CD4-positive, alpha-beta T cell treated with Interleukin-4 for 4 hours (primary cell): ENCODE results near the gene PASK.
"Not testable (repeated sequence)": the region's sequence is repeated elsewhere in the genome, so short reads cannot be mapped to it uniquely, and the experiment has no call there.

Source experiments
- DNase-seq: peaks from one replicate; pipeline ENCODE4 v3.0.0-alpha.2; 2020

The PASK gene

DNA sequence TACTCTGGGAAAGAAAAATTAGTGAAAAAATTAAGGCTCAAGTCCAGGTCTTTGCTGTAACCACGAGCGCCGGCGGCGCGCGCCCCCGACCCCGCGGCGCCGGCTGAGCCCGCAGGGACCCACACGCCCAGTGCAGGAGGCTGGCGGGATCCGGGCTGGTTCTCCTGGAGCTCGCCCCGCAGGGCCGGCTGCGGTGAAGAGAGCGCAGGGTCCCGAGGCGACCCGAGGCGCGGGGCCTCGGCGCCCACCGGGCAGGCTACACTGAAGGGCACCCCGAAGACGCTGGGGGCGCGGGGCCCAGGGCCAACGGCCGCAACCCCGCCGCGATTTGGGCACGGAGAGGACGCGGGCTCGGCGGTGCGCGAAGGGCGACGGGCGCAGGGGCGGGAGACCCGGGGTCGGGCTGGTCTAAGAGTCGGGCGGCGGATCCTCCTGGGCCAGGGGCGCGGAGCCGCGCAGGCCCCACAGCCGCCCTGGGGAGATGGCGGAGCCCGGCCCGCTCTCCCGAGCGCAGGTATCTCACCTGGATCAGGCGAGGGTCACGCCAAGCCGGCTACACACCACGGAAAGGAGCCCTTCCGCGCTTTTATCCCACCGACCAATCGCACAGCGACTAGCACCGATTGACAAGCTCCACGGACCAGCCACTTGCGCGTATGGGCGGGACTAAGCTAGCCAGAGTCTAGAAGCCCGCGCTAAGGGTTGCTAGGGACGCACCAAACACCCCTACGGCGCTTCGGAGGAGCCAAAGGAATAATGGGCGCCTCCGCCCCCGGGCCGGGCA lies at the start of gene PASK:
TSS of gene PASK (minus strand) at position 582 of the 784 bp plus-strand sequence. CDS start 6,440 bp downstream, outside the sequence.
- DNase-seq: peak; percentile 95

DNA sequence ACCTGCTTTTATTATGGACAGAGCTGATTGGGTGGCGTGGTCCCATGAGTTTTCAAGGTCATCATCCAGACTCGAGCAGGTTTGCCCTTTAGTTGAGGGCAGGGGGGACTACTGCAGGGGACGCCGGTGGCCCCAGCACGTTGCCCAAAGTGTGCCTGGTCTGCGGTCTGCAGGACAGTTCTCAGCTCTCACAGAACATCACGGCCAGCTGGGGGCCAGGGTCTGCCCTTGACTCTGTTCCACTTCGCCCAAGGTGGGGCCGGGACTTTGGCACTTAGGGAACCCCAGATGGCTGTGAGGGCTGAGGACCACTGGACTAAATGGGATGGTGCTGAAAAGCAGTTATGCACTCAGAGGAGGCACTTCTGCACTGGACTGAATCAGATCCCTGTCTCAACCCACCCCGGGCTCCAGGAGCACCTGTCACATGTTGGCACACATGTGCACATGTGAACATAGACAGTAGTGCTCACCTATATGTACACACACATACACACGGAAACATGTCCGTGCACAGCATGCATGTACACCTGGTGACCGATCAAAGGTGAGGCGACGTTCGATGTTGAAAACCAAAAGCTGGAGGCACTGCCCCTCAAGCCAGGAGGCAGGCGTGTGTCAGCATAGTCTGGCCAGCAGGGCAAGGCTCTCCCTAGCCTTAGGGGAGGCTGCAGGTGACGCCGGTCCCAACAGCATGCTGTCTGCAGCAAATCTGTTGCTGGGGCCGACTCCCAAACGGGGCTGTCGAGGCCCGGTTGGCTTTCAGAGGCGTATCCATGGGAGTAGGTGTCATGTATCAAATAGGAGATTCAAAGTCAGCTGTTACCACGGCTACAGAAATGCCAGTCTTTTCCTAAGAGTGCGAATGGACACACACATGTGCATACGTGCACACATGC lies 49.4 kb upstream of the PASK start:
- no peak for DNase-seq

DNA sequence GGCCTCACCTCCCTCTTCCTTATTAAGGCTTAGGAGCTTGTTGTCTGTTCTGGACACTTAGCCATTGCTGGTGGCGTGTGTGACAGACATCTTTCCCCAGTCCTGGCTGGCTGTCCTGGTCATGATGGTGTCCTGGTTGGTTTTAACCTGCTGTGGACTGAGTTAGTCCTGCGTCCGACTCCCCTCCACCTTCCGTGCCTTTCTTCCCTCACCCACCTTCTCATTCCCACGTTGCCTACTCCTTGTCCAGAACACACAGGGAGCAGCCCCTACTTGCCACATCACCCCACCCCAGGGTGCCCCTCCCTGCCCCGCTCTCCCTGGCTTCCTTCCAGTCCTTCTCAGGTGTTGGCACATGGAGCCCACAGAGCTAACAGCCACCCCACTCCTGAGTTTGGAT lies 48.7 kb upstream of the PASK start:
- no peak for DNase-seq

DNA sequence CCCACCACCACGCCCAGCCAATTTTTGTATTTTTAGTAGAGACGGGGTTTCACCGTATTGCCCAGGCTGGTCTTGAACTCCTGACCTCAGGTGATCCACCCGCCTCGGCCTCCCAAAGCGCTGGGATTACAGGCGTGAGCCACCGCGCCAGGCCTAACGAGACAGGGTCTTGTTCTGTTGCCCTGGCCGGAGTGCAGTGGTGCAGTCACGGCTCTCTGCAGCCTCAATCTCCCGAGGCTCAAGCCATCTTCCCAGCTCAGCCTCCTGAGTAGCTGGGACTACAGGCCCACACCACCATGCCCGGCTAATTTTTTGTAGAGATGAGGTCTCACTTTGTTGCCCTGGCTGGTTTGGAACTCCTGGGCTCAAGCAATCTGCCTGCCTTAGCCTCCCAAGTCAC lies 48.0 kb upstream of the PASK start:
- DNase-seq: not testable (repeated sequence)

DNA sequence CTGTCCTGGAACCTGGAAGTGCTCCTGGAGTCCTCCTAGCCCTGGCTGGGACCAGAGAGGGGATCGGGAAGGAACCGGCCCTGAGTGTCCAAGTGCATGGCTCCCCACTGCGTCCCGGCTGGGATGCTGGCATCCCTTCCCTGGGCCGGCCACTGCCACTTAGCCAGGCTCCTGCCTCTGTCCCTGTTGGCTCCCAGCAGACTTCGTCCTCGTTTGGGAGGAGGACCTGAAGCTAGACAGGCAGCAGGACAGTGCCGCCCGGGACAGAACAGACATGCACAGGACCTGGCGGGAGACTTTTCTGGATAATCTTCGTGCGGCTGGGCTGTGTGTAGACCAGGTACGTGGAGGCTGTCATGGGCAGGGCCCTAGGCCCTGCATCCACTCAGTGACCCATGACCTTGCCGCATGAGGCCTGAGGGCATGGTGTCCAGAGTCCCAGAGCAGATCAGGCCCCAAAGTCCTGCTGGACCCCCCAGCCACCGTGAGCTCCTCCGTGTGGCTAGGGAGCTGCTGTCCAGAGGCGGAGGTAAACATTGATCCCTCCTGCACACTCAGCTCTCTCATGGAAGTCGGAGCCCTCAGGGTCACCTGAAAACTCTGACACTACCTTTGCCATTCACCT lies 46.3 kb upstream of the PASK start:
- no peak for DNase-seq

DNA sequence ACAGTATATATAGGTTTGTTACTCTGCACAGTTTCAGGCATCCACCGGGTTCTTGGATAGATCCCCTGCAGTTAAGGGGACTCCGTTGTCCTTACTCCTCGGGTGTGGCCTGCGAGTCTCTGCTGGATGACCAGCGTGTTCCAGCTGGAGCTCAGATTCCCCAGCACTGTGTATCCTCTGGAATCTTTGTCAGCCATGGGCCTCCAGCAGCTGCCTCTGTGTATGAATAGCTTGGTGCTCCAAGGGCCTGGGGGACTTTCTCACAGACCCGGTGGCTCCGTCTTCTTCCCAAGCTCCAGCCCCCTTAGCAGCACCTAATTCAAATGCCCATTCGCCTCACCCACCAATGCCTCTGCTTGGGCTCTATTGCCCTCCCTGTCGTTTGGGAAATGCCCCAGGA lies 45.5 kb upstream of the PASK start:
- no peak for DNase-seq

DNA sequence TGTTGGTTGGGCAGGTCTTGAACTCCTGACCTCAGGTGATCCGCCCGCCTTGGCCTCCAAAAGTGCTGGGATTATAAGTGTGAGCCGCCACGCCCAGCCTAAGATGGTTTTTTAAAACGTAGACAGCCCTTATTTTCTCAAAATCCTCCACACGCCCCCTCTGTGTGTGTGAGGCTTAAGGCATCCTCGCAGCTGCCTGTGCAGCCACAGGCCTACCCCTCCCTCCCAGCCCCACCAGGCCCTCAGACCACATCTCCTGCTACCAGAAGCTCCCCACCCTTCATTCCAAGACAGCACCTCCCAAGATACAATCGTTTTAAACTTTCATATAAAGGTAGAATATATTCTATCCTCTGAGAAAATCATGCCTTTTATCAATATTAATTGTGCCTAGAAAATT lies 44.0 kb upstream of the PASK start:
- no peak for DNase-seq

DNA sequence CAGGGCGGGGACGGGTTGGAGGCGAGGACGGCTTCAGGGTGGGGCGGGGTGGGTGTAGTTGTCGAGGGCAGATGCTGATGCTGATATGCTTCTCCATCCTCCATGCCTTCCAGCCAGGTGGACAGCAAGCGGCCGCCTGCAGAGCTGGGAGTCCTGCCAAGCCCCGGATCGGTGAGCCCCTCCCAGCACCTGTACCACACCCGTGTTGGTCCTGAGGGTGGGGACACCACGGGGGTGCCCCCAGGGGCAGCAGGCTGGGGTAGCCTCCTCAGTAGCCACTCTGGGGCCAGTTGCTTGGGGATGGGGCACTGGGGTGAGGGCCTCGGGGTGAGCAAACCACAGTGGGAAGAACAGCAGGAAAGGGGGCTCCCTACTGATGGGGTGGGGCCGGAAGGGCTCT lies 41.8 kb upstream of the PASK start:
- no peak for DNase-seq

DNA sequence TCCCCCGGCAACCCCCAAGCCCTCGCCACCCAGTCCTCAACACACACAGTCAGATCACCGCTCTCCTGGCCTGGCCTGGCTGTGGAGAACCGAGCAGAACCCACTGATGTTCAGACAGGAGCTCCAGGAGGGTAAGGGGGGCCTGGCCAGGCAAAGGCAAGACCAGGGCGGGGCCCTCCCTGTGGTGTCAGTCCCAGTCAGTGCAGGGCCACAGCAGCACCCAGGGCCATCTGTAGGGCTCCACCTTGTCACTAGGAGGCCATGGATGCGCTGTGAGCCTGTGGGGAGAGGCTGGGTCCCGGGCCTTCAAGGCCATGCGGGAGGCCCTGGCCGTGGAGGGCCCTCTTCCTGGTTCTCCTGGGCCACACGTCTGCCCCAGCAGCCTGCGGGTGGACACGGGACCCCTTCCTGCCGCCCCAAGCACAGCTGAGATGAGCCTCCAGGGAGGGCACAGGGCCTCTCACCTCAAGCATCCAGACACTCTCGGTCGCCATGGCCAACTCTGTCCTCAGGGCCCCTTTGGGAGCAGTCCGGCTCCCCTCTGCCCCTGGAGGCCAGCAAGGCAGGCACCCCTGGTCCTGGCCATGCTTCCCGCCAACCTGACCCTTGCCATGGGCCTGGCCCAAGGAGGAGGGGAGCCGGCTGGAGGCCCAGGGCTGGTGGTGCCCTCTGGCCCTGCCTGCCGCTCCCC lies 41.2 kb upstream of the PASK start:
- DNase-seq: no peak

DNA sequence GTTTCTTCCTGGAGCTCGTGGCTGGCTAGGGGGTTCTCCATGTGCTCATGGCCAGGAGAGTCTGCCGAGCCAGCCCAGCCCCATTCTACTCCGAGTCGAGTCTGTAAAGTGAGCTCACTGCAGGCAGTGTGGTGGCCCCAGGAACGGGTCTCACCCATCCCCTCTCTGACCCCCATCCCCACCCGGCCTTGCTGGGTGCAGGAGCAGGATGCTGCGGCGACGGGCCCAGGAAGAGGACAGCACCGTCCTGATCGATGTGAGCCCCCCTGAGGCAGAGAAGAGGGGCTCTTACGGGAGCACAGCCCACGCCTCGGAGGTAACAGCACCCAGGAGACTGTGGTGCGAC lies 40.6 kb upstream of the PASK start:
- DNase-seq: no peak

DNA sequence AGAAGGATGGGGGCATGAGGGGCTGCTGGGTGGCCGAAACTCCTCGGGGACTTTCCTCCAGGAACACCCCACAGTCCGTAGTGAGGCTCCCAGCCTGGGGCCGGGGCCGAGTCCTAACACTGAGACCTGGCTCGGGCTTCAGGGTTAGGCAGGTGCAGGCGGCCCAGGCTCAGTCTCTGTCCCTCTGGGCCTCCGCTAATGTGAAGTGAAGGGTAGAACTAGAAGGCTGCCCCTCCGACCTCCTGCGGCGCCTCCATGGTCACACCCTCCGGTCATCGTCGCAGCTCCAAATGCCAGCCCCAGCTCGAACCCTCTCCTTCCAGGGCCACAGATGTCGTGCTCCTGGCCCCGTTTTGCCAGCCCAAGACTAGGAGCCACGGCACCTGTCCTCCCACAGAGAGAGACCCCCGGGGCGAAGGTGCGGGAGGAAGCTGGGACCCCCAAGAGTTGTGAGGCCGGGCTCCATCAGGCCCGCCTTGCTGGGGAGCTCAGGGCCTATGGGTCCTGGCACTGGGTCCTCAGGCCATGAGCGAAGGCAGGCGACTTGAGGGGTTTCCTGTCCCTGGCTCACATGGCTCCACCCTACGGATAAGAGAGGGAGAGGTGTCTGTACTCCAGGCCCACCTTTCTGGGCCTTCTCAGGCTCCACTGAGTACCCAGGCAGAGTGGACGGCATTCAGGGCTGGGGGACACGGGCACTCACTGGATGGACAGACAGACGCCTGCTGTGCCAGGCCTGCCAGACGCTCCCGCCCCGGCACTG lies 40.0 kb upstream of the PASK start:
- no peak for DNase-seq

DNA sequence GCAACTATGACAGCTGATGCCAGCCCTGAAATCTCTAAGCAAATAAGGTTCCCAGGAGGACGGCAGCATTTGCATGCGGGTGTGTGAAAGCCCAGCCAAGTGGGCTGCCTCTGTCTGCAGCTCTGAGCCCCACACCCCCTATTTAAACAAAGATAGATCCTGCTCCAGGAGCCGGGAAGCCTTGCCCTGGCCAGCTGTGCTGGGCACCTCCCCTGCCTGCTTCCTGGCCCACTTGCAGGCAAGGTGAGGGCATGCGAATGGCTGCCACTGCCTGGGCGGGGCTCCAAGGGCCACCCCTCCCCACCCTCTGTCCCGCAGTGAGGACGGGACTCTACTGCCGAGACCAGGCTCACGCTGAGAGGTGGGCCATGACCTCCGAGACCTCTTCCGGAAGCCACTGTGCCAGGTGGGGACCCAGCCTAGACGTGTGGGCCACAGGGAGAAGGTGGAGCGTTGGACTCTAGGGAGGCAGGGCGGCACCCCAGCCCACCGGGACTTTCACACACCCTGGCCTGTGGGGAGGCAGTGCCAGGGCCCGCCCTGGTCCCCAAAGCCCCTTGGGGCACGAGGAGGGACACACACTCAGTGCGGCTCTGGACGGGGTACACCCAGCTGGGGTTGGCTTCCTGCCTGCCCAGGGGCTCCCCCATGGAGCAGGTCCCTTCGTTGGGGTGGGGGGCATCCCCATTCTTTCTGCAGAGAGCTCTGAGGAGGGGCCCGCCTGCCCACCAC lies 39.3 kb upstream of the PASK start, which contains the start of gene ANO7:
TSS of gene ANO7 (plus strand) at position 317 of the 732 bp plus-strand sequence. CDS start 1,387 bp downstream, outside the sequence.
- DNase-seq: no peak

DNA sequence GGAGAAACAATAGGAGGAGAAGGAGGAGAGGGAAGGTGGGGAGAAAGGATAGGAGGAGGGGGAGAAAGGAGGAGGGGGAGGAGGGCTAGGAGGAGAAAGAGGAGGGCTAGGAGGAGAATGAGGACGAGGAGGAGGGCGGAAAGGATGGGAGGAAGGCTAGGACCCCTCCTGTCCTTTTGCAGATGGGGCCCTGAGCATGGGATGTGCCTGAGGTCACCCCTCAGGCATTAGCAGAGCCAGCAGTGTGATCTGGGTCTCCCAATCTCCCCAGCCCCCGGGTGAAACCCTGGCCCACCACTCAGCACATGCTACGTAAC lies 38.6 kb upstream of the PASK start:
- DNase-seq: no peak

DNA sequence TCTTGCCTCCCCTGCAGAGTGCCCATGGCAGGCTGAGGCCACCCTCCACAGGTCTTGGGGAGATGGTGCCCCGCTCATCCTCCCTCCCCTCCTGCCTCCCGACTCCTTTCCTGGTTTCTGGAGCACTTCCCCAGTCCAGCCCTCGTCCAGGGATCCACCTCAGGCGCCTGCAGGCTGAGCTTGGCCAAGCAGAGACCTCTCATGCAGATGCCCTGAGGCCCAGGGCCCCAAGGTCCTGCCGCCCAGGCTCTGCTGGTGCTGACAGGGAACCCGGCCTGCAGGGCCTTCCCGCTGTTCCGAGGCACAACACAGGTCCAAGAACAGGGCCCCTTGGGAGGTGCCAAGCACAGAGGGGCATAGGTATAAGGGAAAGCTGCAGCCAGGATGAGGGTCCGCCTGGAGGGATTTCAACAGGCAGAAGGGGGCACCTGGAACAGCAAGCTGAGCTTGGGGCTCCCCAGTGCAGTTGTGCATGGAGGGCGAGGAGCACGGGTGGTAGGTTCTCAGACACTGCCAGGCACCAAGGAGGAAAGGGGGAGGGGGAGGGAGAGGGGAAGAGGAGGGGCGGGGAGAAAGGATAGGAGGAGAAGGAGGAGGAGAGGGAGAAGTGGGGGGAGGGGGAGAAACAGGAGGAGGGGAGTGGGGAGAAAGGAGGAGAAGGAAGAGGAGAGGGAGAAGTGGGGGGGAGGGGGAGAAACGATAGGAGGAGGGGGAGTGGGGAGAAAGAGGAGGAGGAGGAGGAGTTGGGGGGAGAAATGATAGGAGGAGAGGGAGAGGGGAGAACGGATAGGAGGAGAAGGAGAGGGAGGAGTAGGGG lies 38.0 kb upstream of the PASK start:
- DNase-seq: no peak

DNA sequence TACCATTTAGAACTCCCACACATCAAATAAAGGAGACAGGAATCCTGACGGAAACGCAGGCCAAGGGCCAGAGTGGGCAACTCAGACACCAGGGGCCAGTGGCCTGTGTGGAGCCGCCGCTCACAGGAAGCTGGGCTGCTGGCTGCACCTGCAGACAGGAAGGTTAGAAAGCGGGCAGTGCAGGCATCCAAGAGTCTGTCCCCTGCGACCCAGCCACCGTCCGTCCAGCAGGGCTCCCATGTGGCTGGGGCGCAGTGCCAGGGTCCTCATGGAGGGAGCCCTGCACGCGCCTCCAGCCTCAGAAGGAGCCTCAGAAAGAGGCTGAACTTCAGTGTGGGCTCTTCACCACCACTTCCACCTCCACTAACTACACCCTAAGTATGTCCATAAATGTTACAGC lies 36.7 kb upstream of the PASK start:
- no peak for DNase-seq

DNA sequence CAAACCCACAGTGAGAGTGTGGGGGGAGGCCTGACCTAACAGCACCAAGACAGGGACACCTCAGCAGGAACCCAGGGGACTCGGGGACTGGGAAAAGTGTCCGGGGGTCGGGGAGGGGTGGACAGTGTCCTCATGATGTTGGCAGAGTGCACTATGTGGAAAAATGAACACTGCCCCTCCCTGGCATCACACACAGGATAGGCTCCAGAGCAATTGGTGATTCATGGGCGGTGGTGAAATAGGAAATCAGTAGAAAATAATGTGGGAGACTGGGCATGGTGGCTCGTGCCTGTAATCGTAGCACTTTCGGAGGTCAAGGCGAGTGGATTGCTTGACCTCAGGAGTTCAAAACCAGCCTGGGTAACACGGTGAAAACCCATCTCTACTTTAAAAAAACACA lies 35.6 kb upstream of the PASK start:
- no peak for DNase-seq

DNA sequence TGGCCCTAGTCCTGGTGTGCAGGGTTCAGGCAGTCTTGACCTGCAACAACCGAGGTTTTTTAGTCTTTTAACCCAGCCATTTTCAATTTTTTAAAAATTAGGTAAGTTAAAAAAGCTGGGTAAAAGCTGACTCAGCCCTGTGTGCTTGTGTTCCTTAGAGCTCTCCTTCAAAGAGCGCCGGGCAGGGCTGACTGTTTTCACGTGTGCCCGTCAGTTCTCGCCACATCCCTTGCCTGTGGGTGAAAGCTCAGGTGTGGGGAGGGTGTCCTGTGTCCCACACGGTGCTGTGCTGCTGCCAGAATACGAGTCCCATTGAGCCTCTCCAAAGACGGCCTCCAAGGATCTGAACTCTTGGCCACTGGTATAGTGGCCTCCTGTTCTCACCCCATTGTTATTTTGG lies 33.9 kb upstream of the PASK start:
- DNase-seq: no peak

DNA sequence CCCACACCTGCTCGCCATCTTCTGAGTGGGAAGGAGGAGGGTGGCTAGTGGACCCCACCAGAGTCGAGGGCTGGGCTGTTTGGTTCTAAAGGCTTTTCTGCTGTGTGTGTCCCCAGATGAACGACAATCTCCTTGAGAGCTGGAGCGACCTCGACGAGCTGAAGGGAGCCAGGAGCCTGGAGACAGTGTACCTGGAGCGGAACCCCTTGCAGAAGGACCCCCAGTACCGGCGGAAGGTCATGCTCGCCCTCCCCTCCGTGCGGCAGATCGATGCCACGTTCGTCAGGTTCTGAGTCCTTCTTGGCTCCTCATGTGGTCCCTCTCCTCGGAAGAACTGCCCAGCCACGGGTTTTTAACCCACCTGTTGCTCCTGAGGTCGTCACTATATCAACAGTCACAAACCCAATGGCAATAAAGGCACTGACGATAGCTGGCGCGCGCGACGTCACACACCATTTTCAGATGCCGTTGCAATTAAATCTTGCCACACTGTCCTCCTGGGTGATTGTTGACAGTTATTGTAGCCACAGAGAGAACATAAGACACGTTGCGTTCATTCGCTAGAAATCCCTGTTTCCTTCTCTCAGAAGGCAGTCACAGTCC lies 33.4 kb upstream of the PASK start:
- DNase-seq: no peak

DNA sequence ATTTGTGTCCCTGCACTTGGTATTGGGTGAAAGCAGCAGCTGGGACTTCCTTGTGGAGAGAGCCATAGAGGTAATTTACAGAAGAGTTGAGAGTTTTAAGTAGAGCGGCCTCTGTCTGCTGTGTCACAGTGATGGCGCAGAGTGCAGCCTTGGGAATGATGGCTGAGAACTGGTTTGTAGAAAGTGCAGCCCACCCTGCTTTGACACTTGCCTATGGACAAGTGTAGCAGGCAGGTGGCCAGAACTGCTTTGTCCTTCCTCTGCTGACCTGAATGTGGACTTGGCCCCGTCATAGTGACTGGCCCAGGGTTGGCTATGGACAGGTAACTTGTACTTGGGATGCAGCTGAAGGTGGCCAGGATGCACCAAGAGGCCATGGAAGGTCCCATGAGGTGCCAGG lies 32.9 kb upstream of the PASK start:
- no peak for DNase-seq

DNA sequence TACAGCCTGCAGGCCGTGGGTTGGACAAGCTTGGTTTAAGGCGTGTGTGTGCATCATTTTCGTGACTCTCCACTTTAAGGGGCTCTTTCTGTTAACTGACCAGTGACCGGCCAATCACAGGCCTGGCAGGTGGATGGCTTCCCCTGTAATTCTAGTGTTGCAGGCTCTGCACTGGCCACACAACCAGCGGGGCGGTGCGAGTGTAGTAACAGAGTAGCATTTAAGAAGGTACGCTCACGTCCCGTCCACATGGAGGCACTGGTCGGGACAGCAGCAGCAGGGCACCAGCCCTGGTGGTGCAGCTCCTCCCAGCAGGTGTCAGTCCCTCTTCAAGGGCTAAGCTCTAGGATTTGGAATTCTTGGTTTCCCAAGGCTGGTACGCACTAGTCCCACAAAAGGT lies 31.2 kb upstream of the PASK start:
- DNase-seq: no peak
